Stimulated activated CD4-positive, alpha-beta T cell treated with anti-CD3 and anti-CD28 coated beads, Interleukin-15, amount 100 ng/mL, for 24 hours (primary cell): ENCODE data around the gene HSPB6.
A peak's percentile ranks its signal among the peaks of the same experiment; 100 is the strongest.
"Not testable (repeated sequence)": the region's sequence is repeated elsewhere in the genome, so short reads cannot be mapped to it uniquely, and the experiment has no call there.

Experiments
- DNase-seq: peaks from one replicate; pipeline ENCODE4 v3.0.0-alpha.2; 2020

Gene HSPB6

DNA sequence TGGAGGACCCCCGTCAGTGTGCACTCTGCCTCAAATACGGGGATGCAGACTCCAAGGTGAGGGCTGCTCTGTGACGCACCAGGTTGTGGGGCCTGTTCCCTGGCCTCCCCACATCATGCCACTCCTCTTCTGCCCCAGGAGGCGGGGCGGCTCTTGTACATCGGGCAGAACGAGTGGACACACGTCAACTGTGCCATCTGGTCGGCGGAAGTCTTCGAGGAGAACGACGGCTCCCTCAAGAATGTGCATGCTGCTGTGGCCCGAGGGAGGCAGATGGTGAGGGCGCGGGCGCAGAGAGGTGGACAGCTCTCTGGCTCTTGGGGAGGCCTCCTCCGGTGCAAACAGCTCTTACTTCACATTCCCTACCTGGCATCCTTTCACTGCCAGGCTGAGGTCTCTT, 27.8 kb downstream of the HSPB6 start:
- no peak for DNase-seq

DNA sequence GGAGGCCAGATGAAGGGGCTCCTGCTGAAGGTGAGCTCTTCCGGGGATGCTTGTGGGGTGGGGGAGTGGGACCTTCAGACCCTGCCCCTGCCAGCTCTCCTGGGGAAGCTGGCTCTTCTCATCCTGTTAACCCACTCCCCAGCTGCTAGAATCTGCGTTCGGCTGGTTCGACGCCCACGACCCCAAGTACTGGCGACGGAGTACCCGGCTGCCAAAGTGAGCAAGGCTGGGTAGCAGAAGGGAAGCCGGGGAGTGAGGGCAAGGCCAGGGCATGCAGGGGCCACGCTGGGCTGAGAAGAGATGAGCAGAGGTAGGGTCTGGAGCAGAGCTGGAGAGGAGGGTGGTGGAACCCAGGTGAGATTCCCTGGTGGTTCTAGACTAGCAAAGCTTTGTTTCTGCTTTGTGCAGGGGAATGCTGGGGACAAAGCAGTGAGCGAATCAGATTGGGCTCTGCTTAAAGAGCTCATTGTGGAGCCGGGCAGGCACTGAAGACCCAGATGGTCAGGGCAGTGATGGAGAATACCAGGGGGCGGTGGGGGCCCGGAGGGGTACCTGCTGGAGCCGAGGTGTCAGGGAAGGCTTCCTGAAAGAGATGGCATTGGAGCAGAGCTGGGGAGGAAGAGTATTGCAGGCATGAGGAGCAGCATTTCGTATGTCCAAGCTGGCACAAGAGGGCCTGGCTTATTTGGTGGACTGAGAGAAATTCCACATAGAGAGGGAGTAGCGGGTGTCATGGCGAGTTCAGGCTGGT, 28.7 kb downstream of the HSPB6 start:
- no peak for DNase-seq

DNA sequence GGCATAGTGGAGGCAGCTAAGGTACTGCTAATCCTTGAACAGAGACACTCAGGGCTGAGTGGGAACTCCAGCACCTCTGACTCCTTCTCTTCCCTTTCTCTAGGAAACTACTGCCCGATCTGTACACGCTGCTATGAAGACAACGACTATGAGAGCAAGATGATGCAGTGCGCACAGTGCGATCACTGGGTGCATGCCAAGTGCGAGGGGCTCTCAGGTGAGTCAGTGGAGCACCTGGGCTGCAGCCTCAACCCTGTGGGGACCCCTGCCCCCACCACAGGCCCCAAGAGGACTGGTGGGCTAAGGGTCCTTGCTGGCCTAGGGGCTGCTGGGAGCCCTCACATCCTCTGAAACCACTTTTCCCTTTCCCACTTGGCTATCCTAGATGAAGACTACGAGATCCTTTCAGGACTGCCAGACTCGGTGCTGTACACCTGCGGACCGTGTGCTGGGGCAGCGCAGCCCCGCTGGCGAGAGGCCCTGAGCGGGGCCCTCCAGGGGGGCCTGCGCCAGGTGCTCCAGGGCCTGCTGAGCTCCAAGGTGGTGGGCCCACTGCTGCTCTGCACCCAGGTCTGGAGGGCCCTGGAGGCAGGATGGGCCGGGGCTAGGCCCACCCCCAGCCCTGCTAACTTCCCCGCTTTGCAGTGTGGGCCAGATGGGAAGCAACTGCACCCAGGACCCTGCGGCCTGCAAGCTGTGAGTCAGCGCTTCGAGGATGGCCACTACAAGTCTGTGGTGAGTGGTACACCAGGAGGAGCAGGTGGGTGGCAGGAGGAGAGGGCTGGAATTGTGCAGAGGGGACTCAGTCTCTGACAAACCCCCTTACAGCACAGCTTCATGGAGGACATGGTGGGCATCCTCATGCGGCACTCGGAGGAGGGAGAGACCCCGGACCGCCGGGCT, 29.5 kb downstream of the HSPB6 start:
- DNase-seq, result no peak

DNA sequence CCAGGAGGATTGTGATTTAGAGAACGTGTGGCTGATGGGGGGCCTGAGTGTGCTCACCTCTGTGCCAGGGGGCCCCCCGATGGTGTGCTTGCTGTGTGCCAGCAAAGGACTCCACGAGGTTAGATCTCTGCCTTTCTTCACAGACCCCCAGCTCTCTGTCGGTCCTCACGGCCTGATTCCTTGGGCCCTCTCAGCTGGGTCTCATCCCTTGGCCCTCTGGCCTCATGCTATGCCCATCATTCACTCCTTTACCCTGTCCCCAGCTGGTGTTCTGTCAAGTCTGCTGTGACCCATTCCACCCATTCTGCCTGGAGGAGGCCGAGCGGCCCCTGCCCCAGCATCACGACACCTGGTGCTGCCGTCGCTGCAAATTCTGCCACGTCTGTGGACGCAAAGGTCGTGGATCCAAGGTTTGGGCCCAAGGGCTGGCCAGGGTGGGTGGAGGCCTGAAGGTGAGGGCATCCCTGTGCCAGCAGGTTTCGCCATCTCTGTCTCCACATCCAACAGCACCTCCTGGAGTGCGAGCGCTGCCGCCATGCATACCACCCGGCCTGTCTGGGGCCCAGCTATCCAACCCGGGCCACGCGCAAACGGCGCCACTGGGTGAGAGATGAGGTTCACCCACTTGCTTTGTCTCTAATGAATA, 31.5 kb downstream of the HSPB6 start:
- DNase-seq, result no peak

DNA sequence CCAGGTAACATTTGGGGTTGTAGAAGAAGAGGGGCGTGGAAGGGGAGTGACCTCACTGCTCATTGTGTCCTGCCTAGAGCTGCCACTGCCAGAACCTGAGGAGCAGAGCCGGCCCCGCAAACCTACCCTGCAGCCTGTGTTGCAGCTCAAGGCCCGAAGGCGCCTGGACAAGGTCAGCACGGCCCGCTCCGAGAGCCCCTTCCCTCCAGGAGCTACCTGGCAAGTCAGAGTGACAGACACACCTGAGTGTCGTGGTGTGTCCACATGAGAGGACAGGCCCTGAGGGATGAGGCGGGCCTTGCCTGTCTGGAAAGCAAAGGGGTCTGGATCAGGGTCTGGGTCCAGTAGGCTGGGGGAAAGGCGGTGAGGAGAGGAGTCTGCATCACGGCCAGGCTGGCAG, 32.3 kb downstream of the HSPB6 start:
- DNase-seq, result no peak

DNA sequence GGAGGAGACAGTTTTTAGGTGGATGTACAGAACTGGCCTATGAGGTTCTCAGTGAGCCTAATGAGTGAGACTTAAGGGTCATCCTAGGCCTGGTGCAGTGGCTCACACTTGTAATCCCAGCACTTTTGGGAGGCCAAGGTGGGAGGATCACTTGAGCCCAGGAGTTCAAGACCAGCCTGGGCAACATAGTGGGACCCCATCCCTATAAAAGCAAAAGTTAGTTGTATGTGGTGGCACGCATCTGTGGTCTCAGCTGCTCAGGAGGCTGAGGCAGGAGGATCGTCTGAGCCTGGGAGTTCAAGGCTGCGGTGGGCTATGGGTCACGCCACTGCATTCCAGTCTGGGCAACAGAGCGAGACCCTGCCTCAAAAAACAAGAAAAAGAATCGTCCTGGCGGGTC, 32.7 kb downstream of the HSPB6 start:
- DNase-seq, result not testable (repeated sequence)

DNA sequence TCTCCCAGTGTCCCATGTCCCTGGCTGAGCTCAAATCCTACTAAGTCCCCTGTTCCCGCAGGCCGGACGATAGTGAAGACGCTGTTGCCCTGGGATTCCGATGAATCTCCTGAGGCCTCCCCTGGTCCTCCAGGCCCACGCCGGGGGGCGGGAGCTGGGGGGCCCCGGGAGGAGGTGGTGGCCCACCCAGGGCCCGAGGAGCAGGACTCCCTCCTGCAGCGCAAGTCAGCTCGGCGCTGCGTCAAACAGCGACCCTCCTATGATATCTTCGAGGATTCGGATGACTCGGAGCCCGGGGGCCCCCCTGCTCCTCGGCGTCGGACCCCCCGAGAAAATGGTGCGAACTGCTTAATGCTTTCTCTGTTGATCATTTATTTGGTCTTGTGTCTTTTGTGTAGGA, 33.2 kb downstream of the HSPB6 start:
- no peak for DNase-seq

DNA sequence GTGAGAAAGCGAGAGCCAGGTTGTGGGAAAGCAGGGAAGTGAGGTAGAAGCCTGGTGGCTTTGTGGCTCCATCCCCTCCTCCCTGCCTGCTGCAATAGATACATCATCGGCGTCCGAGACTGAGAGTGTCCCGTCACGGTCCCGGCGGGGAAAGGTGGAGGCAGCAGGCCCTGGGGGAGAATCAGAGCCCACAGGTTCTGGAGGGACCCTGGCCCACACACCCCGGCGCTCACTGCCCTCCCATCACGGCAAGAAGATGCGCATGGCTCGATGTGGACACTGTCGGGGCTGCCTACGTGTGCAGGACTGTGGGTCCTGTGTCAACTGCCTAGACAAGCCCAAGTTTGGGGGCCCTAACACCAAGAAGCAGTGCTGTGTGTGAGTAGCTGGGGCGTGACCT, 33.9 kb downstream of the HSPB6 start:
- no peak for DNase-seq

DNA sequence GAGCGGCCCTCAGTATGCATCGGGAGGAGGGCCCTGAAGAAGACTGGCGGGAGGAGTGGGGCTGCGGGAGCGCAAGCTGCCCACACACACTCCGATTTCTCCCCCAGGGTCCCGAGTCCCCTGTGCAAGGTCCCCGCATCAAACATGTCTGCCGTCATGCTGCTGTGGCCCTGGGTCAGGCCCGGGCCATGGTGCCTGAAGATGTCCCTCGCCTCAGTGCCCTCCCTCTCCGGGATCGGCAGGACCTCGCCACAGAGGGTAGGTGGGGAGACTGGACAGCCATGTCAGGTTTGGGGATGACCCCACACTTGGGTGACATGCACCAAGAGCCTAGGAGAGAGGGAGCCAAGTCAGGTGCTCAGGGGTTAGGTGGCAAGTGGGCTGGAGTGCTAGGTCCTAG, 34.4 kb downstream of the HSPB6 start:
- DNase-seq, result no peak

DNA sequence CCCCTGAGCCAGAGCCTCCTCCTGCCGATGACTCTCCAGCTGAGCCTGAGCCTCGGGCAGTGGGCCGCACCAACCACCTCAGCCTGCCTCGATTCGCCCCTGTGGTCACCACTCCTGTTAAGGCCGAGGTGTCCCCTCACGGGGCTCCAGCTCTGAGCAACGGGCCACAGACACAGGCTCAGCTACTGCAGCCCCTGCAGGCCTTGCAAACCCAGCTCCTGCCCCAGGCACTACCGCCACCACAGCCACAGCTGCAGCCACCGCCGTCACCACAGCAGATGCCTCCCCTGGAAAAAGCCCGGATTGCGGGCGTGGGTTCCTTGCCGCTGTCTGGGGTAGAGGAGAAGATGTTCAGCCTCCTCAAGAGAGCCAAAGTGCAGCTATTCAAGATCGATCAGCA, 35.5 kb downstream of the HSPB6 start:
- no peak for DNase-seq

DNA sequence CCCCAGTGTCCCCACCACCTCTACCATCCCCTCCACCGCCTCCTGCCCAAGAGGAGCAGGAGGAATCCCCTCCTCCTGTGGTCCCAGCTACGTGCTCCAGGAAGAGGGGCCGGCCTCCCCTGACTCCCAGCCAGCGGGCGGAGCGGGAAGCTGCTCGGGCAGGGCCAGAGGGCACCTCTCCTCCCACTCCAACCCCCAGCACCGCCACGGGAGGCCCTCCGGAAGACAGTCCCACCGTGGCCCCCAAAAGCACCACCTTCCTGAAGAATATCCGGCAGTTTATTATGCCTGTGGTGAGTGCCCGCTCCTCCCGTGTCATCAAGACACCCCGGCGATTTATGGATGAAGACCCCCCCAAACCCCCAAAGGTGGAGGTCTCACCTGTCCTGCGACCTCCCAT, 36.2 kb downstream of the HSPB6 start:
- no peak for DNase-seq

DNA sequence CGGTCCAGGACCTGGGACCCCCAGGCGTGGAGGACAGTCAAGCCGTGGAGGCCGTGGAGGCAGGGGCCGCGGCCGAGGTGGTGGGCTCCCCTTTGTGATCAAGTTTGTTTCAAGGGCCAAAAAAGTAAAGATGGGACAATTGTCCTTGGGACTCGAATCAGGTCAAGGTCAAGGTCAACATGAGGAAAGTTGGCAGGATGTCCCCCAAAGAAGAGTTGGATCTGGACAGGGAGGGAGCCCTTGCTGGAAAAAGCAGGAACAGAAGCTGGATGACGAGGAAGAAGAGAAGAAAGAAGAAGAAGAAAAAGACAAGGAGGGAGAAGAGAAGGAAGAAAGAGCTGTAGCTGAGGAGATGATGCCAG, 36.7 kb downstream of the HSPB6 start:
- DNase-seq, result no peak

DNA sequence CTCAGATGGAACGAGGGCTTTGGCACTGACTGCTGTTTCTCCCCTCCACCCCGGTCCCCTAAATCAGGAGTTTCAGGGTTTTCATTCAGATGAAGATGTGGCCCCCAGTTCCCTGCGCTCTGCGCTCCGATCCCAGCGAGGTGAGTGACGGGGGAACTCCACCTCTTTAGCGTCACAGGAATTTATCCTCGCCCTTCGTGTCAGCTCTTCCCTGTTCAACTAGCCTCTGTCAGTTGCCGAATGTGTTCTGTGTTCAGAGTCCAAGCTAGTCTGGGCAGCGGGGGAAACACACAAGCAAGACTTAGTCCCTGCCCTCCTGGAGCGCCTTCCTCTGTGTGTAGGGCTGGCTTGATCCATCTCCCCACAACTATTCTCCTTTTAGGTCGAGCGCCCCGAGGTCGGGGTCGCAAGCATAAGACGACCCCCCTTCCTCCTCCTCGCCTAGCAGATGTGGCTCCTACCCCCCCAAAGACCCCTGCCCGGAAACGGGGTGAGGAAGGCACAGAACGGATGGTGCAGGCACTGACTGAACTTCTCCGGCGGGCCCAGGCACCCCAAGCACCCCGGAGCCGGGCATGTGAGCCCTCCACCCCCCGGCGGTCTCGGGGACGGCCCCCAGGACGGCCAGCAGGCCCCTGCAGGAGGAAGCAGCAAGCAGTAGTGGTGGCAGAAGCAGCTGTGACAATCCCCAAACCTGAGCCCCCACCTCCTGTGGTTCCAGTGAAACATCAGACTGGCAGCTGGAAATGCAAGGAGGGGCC, 37.2 kb downstream of the HSPB6 start:
- DNase-seq, result no peak

DNA sequence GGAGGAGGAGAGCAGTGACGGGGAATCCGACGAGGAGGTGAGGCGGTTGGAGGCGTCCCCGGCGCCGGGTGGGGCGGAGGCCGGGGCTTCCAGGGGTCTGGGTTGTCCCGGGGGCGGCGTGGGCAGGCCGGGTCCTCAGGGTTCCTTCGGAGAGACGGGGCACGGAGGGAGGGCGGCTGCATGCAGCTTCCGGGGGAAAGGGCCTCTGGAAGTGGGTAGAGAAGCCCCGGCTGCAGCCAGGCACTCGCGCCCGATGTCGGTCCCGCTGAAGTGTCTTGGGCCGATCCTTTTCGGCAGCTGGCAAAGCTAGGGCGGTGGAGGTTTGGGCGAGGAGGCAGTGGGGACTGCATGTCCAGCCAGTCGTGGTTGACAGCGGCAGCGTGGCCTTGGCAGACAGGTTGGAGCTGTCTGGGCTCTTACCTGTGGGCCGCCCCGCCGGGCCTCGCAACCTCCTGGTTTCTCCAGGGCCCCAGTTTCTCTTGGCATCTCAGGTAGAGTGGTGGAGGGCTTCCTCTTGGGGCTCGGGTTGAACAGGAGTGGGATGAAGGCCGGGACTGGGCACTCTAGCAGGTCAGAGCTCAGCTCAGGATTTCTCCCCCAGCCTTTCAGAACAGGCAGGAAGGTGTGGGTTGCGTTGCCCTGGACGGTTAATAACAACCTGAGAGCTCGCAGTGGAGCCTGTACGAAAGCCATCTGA, 38.3 kb downstream of the HSPB6 start:
- peak; percentile 79 for DNase-seq

DNA sequence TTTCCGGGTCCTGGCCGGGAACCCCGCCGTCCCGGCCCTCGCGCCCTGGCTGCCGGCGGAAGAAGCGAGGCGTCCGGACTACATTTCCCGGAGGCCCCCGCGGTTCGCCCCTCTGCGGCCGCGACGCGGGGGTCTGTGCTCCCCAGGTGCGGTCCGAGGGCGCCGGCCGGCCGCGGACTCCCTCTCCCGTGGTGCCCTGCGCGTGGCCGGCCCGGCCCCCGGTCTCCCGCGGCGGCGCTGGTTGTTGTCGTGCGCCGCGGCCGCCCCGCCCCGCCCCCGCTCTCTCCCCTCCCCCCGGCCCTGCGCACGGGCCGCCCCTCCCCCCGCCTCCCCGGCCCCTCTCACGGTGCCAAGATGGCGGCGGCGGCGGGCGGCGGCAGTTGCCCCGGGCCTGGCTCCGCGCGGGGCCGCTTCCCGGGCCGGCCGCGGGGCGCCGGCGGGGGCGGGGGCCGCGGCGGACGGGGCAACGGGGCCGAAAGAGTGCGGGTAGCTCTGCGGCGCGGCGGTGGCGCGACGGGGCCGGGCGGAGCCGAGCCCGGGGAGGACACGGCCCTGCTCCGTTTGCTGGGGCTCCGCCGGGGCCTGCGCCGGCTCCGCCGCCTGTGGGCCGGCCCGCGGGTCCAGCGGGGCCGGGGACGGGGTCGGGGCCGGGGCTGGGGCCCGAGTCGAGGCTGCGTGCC, 39.0 kb downstream of the HSPB6 start, which contains the start of gene KMT2B:
Gene KMT2B (plus strand): TSS at position 339 of the 680 bp plus-strand sequence. CDS start 16 bp downstream, at position 355.
- no peak for DNase-seq

DNA sequence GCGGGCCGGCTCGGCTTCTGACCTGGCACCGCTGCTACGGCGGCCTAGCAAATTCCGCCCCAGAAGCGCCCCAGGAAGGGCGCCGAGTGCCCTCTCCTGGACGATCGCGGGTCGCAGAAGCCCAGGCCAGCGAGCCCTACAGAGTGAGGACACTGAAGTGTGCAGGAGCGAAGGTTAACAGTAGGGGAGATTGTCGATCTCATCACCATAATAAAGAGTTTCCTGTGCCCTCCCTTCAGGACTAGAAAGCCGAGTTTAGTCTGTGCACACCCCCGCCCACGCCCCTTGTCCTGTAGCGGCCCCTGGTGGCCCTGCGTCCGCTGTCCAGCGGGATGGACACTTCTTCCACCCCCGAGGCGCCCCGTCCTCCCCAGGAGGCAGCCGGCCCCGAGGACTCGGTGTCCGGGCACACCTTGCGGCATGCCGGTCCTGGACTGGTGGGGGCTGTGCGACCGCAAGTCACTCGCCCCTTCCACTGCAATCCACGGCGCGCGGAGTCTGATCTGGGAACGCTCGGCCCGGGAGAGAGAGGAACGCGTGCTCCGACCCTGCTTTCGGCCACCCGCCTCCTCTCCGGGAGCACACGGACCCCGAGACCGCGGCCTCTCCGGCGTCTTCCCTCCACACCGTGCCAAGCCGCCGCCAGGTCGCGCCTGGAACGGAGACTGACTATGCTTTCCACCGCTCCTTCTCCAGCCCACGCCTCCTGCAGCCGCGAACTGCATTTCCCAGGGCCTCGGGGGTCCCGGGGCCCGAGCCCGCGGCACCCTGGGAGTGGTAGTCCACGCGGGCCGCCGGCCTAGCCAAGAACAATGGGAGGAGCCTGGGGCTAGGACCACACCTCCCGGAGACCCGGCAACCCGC, 39.8 kb downstream of the HSPB6 start:
- DNase-seq, result peak; percentile 98

DNA sequence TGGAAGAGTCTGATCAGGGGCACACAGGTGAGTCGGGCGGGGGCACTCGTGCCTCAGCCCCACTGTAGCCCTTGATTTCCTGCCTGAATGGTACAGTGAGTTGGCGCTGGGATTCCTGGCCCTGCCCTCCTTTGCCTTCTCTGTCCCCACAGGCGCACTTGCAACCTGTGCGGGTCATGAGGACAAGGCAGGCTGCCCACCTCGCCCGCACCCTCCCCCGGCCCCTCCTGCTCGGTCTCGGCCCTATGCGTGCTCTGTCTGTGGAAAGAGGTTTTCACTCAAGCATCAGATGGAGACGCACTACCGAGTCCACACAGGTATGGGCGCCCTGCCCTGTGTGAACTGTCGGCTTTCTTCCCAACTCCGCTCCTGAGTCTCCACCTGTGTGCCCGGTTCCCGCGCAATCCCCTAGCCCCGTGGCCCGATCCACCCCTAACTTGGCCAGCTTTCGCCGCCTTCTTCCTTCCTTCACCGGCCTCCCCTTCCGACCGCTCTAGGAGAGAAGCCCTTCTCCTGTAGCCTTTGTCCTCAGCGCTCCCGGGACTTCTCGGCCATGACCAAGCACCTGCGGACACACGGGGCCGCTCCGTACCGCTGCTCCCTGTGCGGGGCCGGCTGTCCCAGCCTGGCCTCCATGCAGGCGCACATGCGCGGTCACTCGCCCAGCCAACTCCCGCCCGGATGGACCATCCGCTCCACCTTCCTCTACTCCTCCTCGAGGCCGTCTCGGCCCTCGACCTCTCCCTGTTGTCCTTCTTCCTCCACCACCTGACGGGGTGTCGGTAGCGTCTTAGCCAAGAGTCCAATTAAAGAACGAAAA, 40.6 kb downstream of the HSPB6 start:
- peak; percentile 40 for DNase-seq

DNA sequence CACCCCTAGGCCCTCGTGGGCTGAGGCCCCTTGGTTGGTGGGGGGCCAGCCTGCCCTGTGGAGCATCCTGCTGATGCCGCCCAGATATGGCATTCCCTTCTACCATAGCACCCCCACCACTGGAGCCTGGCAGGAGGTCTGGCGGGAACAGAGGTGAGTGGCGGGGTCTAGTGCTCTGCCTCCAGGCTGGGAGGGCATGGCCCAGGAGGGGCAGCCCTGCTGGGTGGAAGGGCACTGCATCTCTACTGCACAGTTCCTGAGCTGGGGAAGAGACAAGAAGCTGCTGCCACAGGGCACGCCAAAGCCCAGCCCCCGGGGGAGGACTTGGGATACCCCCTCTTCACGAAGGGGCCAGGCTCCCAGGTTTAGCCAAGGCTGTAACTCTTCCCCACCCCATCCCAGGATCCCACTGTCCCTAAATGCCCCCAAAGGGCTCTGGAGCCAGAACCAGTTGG, 41.4 kb downstream of the HSPB6 start:
- peak; percentile 35 for DNase-seq

DNA sequence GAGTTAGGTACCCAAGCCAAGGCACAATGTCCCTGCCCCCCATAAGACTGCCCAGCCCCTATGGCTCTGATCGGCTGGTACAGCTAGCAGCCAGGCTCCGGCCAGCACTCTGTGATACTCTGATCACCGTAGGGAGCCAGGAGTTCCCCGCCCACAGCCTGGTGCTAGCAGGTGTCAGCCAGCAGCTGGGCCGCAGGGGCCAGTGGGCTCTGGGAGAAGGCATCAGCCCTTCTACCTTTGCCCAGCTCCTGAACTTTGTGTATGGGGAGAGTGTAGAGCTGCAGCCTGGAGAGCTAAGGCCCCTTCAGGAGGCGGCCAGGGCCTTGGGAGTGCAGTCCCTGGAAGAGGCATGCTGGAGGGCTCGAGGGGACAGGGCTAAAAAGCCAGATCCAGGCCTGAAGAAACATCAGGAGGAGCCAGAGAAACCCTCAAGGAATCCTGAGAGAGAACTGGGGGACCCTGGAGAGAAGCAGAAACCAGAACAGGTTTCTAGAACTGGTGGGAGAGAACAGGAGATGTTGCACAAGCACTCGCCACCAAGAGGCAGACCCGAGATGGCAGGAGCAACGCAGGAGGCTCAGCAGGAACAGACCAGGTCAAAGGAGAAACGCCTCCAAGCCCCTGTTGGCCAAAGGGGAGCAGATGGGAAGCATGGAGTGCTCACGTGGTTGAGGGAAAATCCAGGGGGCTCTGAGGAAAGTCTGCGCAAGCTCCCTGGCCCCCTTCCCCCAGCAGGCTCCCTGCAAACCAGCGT, 42.1 kb downstream of the HSPB6 start:
- DNase-seq, result peak; percentile 60
